Spleen (tissue), 7 donors: ENCODE data around the gene TMA7.
"Not testable (repeated sequence)": the region's sequence is repeated elsewhere in the genome, so short reads cannot be mapped to it uniquely, and the experiment has no call there.

ENCODE experiments used
- CTCF ChIP-seq, 11 experiments: fragments of 200-600 bp in 7 of 11; fragments of 450-650 bp in 4 of 11; sonication (generic) in 4 of 11; IDR thresholded peaks in 8 of 11; conservative IDR thresholded peaks in 3 of 11; 1 replicate in 7 of 11; 2 replicates in 4 of 11; pipeline versions ENCODE4 v1.4.0 to v1.8.0; 2016 to 2021; ENCODE audit warnings: antibody characterized with exemption in 11 of 11, inconsistent platforms in 4 of 11, mild to moderate bottlenecking in 1 of 11
- POLR2A ChIP-seq, 3 donors: fragments of 450-650 bp; IDR thresholded peaks; one replicate each; pipeline ENCODE4 v1.5.1; 2017; ENCODE audit warnings: antibody characterized with exemption in 3 of 3, mild to moderate bottlenecking in 1 of 3
- POLR2AphosphoS5 ChIP-seq, 3 donors: sonication (generic); formaldehyde crosslinking; IDR thresholded peaks; one replicate each; pipeline ENCODE4 v1.5.1; 2017; ENCODE audit warnings: antibody characterized with exemption in 3 of 3
- donor health status: DM: no; HTN: no; CAD: no; lungs with moderate emphysema.
- donor health status: DM: no; HTN: no; CAD: no.
- donor health status: DM: no; HTN: no; CAD: no.

GRCh38 chr3:48482822-48483221 lies 42.8 kb downstream of the TMA7 start:
- TF ChIP-seq POLR2AphosphoS5 (IDR thresholded peaks at IDR 0.05); CTCF (IDR thresholded peaks at IDR 0.05 in 8 of 11, conservative IDR thresholded peaks at IDR 0.05 in 3 of 11); POLR2A (IDR thresholded peaks at IDR 0.05): not testable (repeated sequence)
